A549 (cell line): ENCODE results near the gene RPL32.

Experiments used
- MAFK ChIP-seq: fragments of 450-650 bp; IDR thresholded peaks from 2 replicates; pipeline ENCODE4 v1.6.1; 2014; ENCODE audit not compliant: partially characterized antibody
- POLR2AphosphoS2 ChIP-seq: conservative IDR thresholded peaks from 2 replicates; pipeline ENCODE4 v1.6.1; 2012; ENCODE audit warnings: low read length, improper control_type of control experiment, inconsistent platforms
- RAD21 ChIP-seq, 2 experiments: fragments of >200 bp in 1 of 2; sonication (Bioruptor Twin) in 1 of 2; formaldehyde crosslinking in 1 of 2; IDR thresholded peaks in 1 of 2; conservative IDR thresholded peaks in 1 of 2; 2 replicates in 1 of 2; 3 replicates in 1 of 2; pipeline ENCODE4 v1.6.1; 2012 to 2018; ENCODE audit warnings: inconsistent platforms in 1 of 2
- RFX5 ChIP-seq: fragments of 450-650 bp; IDR thresholded peaks from 2 replicates; pipeline ENCODE4 v1.7.1; 2014; ENCODE audit warnings: antibody characterized with exemption, mild to moderate bottlenecking, moderate library complexity

- TF ChIP-seq RFX5 = no peak
- TF ChIP-seq MAFK = no peak
- TF ChIP-seq POLR2AphosphoS2 = no peak
- TF ChIP-seq RAD21 (conservative IDR thresholded peaks at IDR 0.05 in 1 of 2, IDR thresholded peaks at IDR 0.05 in 1 of 2) = no peak
These were observed 17.1 kb downstream of the RPL32 start for GRCh38 chr3:12824299-12824698.
